ENCODE data around the gene ATP11A.
A peak's percentile ranks its signal among the peaks of the same experiment; 100 is the strongest.

Gene ATP11A

GRCh38 chr13:112790735-112791641, 101.2 kb downstream of the ATP11A start:
- peak; percentile 15 for DNase-seq (ENCODE audit: low read depth)
- H3K4me3 ChIP-seq (ENCODE audit: low read depth, low read length) = no peak overlapping the region
- no peak for TF ChIP-seq CTCF (conservative IDR thresholded peaks at IDR 0.05; ENCODE audit: low read depth, low read length)

- no peak for DNase-seq (ENCODE audit: low read depth)
- H3K4me3 ChIP-seq (ENCODE audit: low read depth, low read length) = no peak overlapping the region
- TF ChIP-seq CTCF (conservative IDR thresholded peaks at IDR 0.05; ENCODE audit: low read depth, low read length) = no peak
Observed at GRCh38 chr13:112791663-112792440, 102.0 kb downstream of the ATP11A start.

GRCh38 chr13:112792511-112792910, 102.7 kb downstream of the ATP11A start:
- no peak for TF ChIP-seq CTCF (conservative IDR thresholded peaks at IDR 0.05; ENCODE audit: low read depth, low read length)
- DNase-seq (ENCODE audit: low read depth) = no peak
- no peak overlapping the region for H3K4me3 ChIP-seq (ENCODE audit: low read depth, low read length)

GRCh38 chr13:112793545-112794445, 104.0 kb downstream of the ATP11A start:
- no peak for DNase-seq (ENCODE audit: low read depth)
- no peak overlapping the region for H3K4me3 ChIP-seq (ENCODE audit: low read depth, low read length)
- TF ChIP-seq CTCF (conservative IDR thresholded peaks at IDR 0.05; ENCODE audit: low read depth, low read length) = no peak

GRCh38 chr13:112795277-112795676, 105.4 kb downstream of the ATP11A start:
- DNase-seq (ENCODE audit: low read depth) = no peak
- TF ChIP-seq CTCF (conservative IDR thresholded peaks at IDR 0.05; ENCODE audit: low read depth, low read length) = no peak
- no peak overlapping the region for H3K4me3 ChIP-seq (ENCODE audit: low read depth, low read length)

GRCh38 chr13:112796190-112796915, 106.5 kb downstream of the ATP11A start:
- no peak overlapping the region for H3K4me3 ChIP-seq (ENCODE audit: low read depth, low read length)
- TF ChIP-seq CTCF (conservative IDR thresholded peaks at IDR 0.05; ENCODE audit: low read depth, low read length) = no peak
- no peak for DNase-seq (ENCODE audit: low read depth)
